ENCODE results near the gene SLC16A5.

DNA sequence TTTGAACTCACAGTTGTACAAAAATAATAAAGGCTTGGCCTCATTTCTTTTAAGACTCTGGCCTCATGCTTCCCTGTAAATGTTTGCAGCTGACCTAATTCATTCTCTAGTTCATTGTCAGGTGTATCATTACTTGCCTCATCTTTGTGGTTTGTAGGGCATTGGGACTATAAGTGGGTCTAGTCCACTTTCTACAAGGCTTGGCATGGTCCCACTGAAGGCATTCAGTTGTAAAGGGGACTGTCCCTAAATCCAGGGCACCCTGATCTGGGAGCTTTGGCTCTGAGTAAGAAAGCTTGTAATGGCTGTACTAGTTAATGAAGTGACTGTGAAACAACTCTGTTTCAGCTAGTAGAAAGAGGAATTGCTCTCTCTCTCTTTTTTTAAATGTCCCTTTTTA, 38.0 kb upstream of the SLC16A5 start:
- TF ChIP-seq EZH2 (IDR thresholded peaks at IDR 0.05; ENCODE audit: borderline replicate concordance, insufficient read depth, low read depth, low read length, poor library complexity, severe bottlenecking) = no peak
- TF ChIP-seq, protein P1, sequence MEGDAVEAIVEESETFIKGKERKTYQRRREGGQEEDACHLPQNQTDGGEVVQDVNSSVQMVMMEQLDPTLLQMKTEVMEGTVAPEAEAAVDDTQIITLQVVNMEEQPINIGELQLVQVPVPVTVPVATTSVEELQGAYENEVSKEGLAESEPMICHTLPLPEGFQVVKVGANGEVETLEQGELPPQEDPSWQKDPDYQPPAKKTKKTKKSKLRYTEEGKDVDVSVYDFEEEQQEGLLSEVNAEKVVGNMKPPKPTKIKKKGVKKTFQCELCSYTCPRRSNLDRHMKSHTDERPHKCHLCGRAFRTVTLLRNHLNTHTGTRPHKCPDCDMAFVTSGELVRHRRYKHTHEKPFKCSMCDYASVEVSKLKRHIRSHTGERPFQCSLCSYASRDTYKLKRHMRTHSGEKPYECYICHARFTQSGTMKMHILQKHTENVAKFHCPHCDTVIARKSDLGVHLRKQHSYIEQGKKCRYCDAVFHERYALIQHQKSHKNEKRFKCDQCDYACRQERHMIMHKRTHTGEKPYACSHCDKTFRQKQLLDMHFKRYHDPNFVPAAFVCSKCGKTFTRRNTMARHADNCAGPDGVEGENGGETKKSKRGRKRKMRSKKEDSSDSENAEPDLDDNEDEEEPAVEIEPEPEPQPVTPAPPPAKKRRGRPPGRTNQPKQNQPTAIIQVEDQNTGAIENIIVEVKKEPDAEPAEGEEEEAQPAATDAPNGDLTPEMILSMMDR (IDR thresholded peaks at IDR 0.05) = no peak
